Activated CD4-positive, alpha-beta T cell treated with anti-CD3 and anti-CD28 coated beads, Interleukin-10, Interleukin-2, amounts not matched to agents 100 ng/mL and 50 ng/mL, durations not matched to agents 16 hours and 8 hours (primary cell): ENCODE measurements around the gene TLE2.
"Not testable (repeated sequence)": the region's sequence is repeated elsewhere in the genome, so short reads cannot be mapped to it uniquely, and the experiment has no call there.

ENCODE experiments used
- DNase-seq: peaks from one replicate; pipeline ENCODE4 v3.0.0-alpha.2; 2020

The TLE2 gene

DNA sequence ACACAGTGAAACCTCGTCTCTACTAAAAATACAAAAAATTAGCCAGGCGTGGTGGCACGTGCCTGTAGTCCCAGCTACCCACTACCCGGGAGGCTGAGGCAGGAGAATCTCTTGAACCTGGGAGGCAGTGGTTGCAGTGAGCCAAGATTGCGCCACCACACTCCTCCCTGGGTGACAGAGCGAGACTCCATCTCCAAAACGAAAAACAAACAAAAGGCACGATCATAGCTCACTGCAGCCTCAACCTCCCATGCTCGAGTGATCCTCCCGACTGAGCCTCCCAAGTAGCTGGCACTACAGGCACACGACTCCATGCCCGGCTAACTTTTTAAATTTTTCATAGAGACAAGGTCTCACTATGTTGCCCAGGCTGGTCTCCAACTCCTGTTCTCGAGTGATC is 17.0 kb downstream of the TLE2 start:
- DNase-seq: not testable (repeated sequence)

DNA sequence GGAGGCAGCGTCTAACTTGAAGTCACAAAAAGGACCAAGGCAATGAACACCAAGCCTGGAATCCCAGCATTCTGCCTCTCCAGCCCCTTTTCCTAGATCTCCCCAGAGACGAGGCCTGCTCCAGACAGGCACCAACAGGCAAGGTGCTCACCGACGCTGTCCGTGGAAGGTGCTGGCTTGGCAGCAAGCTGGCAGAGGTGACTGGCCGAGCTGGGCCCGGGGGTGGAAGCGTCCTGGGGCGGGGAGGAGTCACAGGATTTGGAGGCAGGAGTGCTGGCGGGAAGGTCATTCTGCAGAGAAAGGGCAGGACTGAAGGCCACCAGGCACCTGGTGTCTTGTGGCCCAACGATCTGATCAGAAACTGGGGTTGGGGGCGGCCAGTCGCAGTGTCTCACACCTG is 18.2 kb downstream of the TLE2 start:
- no peak for DNase-seq

DNA sequence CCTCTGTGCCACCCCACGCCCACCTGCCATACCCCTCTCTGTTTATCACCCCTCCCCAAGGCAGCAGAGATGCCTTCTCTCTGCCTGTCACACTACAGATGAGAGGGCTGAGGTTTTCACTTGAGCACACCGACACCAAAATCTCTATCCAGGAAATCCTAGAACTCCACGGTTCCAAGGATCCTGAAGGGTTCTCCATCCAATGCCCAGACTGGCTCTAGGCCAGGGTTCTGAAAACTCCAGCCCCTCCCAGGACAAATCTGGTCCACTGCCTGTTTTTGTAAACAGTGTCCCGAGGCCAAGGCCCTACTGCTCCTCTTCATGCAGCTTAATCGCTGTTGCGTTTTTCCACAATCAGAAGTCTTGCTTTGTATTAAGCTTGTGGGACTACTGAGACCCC is 20.1 kb downstream of the TLE2 start:
- DNase-seq: no peak

GRCh38 chr19:3007975-3008374 is 21.1 kb downstream of the TLE2 start:
- DNase-seq: no peak

- peak; percentile 24 for DNase-seq
Measured at GRCh38 chr19:3006075-3006767, 22.9 kb downstream of the TLE2 start.

- DNase-seq: no peak
Measured at GRCh38 chr19:3005345-3005744, 23.7 kb downstream of the TLE2 start.

DNA sequence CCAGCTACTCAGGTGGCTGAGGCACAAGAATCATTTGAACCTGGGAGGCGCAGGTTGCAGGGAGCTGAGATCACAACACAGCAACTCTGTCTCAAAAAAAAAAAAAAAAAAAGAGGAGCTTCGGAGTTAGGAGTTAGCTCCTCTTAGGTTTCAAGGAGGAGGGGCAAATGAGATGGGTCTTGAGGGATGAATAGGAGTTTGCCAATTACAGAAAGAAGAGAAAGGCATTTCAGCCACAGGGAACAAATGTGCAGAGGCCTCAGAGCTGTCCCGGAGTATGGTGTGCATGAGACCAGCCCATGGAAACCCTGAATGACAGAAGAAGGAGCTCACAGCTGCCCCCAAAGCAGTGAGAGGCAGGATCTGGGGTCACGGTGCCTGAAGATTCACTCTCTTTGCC is 24.6 kb downstream of the TLE2 start:
- no peak for DNase-seq

DNA sequence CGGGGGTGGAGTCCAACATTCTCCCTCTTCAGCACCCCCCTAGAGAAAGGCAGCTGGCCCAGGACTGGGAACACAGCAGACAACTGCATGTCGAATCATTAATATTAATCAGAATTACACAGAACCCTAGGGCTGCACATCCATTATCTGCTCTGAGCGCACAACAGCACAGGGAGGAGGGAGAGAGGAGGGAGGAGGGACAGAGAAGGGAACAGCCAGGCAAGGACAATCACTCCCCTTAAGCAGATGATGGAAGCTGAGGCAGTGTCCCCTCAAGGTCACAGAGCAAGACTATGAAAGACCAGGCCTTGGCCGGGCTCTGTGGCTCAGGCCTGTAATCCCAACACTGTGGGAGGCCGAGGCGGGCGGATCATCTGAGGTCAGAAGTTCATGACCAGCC is 26.0 kb downstream of the TLE2 start:
- no peak for DNase-seq

DNA sequence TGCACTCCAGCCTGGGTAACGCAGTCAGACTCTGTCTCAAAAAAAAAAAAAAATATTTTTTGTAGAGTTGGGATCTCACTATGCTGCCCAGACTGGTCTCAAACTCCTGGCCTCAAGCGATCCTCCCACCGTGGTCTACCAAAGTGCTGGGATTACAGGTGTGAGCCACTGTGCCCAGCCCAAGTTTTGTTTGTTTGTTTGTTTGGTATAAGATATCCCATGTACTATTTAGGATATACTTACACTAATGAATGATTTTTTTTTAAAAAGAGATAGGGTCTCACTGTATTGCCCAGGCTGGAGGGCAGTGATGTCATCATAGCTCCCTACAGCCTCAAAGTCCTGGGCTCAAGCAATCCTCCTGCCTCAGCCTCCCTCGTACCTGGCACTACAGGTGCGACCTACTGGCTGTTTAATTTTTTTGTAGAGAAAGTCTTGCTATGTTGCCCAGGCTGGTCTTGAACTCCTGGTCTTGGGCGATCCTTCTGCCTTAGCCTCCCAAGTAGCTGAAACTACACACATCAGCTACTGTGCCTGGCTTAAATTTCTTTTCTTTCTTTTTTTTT is 27.8 kb downstream of the TLE2 start:
- DNase-seq: no peak

GRCh38 chr19:2998642-2999041 is 30.4 kb downstream of the TLE2 start:
- DNase-seq: no peak

- DNase-seq: no peak
Measured at GRCh38 chr19:2997720-2998119, 31.4 kb downstream of the TLE2 start.

- DNase-seq: no peak
Measured at GRCh38 chr19:2994588-2995131, 34.4 kb downstream of the TLE2 start.

DNA sequence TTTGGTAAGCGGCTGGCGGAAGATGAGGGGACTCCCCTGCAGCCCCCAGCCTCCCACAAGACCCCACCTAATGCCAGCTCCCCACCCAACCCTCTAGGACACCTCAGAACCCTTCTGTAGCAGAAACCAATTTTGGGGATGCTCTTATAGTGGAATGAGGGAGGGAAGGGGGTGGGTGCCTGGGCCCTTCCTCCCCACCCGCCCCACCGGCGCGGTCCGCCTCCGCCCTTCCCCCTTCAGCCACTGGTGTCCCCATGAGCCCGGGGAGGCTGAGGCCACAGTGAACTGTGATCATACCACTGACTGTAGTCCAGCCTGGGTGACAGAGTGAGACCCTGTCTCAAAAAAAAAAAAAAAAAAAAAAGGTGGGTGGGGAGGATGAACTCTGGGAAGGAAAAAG is 35.5 kb downstream of the TLE2 start:
- DNase-seq: no peak

DNA sequence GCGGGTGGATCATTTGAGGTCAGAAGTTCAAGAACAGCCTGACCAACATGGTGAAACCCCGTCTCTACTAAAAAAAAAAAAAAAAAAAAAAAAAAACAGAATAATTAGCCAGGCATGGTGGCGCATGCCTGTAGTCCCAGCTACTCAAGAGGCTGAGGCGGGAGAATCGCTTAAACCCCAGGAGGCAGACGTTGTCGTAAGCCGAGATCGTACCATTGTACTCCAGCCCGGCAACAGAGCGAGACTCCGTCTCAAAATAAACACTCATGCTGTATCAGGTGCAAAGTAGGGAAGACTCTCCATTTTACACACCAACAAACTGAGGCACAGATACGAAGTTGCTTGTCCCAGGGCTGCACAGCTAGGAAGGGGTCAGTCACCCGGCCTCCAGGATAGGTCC is 36.1 kb downstream of the TLE2 start:
- DNase-seq: no peak

GRCh38 chr19:2992333-2992732 is 36.7 kb downstream of the TLE2 start:
- not testable (repeated sequence) for DNase-seq

DNA sequence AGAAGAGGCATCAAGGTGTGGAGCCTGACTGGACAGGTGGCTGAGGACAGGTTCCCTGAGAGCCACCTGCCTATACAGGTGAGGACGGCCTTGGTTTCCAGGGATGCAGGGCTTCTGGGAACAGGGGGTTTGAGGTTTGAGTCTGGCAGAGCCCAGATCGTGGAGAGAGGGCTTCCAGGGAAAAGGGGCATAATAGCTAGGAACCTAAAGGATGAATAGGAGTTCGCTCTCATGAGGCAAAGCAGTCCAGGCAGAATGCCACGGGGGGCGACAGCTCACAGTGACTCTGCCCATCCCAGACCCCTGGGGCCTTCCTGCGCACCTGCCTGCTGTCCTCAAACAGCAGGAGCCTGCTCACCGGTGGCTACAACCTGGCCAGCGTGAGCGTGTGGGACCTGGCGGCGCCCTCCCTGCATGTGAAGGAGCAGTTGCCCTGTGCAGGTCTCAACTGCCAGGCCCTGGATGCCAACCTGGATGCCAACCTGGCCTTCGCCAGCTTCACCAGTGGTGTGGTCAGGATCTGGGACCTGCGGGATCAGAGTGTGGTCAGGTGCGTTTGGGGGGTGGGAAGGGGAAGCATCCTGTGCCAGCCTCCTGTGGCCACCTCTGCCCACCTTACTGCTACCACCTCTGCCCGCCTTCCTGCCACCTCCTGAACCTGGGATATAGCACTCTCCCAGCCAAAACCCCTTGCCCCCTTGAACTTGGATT is 39.7 kb downstream of the TLE2 start:
- no peak for DNase-seq

DNA sequence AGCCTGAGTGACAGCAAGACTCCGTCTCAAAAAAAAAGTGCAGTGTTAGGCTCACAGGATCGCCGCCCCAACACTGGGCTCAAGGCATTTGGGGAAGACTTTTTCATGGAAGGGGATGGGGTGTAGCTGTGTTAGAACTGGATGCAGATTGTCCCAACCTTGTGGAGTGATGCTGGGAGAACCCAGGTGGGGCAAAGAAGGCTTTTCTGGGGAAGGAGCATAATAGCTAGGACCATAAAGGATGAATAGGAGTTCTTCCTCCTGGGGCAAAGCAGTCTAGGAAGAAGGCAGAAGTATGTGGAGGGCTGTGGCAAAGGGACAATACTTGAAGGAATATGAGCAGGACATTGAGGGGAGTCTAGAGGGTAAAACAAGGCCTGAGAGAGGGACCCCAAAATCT is 40.5 kb downstream of the TLE2 start:
- DNase-seq: no peak

DNA sequence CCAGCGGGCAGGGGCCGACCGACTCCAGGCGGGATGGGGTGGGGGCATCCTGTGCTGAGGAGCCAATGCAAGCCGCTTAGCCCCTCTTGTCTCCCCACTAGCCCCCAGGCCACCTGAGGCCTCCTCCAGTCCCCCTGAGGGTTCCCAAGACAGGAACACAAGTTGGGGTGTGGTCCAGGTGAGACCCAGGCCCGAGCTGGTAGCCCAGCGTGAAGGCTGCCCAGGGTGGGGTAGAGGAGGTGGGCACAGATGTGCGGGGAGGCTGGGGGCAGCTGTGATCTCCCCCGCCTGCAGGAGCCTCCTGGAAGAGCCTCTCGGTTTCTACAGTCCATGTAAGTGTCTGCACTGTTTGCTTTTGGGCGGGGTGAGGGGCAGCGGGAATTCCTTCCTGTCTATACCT is 41.3 kb downstream of the TLE2 start:
- no peak for DNase-seq

- DNase-seq: no peak
Measured at GRCh38 chr19:2986951-2987524, 42.0 kb downstream of the TLE2 start.

GRCh38 chr19:2984215-2984528 is 44.9 kb downstream of the TLE2 start:
- DNase-seq: no peak

- no peak for DNase-seq
Measured at GRCh38 chr19:2983351-2984214, 45.5 kb downstream of the TLE2 start.

- DNase-seq: no peak
Measured at GRCh38 chr19:2982983-2983350, 46.1 kb downstream of the TLE2 start.

DNA sequence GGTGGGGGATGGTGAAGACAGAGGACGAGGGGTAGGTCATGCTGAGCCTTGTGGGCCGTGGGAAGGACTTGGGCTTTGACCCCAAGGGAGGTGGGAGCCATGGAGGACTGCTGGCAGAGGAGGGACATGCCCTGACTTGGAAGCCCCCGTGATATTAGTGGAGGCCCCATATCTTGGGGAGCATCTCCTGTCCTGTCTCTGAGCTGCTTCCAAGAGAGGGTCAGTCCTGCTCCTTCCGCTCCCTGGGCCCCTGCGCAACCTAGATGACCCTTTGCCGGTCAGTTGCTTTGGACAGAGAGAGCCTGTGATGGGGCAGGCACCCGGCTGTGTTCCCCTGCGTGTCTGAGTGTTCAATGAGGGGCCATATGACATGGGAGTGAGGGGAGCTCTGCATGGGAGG is 46.5 kb downstream of the TLE2 start:
- no peak for DNase-seq
